Memory B cell (primary cell): Measurements from ENCODE around the gene WWTR1.
A peak's percentile ranks its signal among the peaks of the same experiment; 100 is the strongest.

Source experiments
- ATAC-seq: fragments of 150-1000 bp; cut with Tn5 transposase; 2 replicates; pipeline ENCODE4 v1.10.0; 2021; ENCODE audit warnings: low read depth, mild to moderate bottlenecking, moderate library complexity
- DNase-seq, 2 donors: peaks; one replicate each; pipeline ENCODE4 v3.0.0; 2022; ENCODE audit warnings: low spot score in 2 of 2
- H3K27ac Mint-ChIP-seq: one replicate; pipeline ENCODE4 v1.8.0; 2022; ENCODE audit warnings: mild to moderate bottlenecking, moderate library complexity, mixed read lengths
- H3K27me3 Mint-ChIP-seq: one replicate; pipeline ENCODE4 v1.8.0; 2022; ENCODE audit warnings: mixed read lengths
- H3K36me3 Mint-ChIP-seq: one replicate; pipeline ENCODE4 v1.8.0; 2022; ENCODE audit warnings: mild to moderate bottlenecking, mixed read lengths
- H3K4me1 Mint-ChIP-seq: one replicate; pipeline ENCODE4 v1.8.0; 2022; ENCODE audit warnings: mixed read lengths
- H3K4me3 Mint-ChIP-seq: one replicate; pipeline ENCODE4 v1.8.0; 2022; ENCODE audit warnings: mild to moderate bottlenecking, moderate library complexity, mixed read lengths
- H3K9me3 Mint-ChIP-seq: one replicate; pipeline ENCODE4 v1.8.0; 2022; ENCODE audit warnings: mixed read lengths

Gene WWTR1

DNA sequence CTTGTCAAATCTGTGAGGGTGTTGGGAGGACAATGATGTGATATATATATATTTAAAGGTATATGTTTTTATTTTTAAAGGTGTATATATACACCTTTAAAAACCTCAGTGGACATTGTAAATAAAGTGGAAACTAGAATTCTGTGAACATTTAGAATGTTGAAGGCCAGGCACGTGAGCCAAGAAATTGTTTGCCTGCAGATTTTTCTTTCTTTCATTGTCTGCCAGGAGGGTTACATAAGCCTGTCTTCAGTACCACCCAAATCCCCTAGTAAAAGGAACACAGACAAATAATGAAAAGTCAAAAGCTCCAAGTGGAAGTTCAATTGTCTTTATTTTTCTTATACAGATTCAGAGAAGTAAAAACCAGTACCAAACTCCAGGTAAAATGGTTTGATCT lies 140.9 kb downstream of the WWTR1 start:
- ATAC-seq (no peak), DNase-seq (no peak)
- Mint-ChIP-seq H3K27me3 (peaks cover 3% of the 10 kb centered on the region), H3K4me3 (no peak overlapping the region), H3K9me3 (no peaks in the 10 kb centered on the region), H3K36me3 (no peaks in the 10 kb centered on the region), H3K4me1 (peaks cover 5% of the 10 kb centered on the region), H3K27ac (no peak overlapping the region)

- H3K4me1 Mint-ChIP-seq: peaks cover 5% of the 10 kb centered on the region
- no peak for DNase-seq
Observed at GRCh38 chr3:149515249-149515648, 142.6 kb downstream of the WWTR1 start.

GRCh38 chr3:149514471-149514870 lies 143.4 kb downstream of the WWTR1 start:
- no peak overlapping the region for H3K27ac Mint-ChIP-seq
- no peak overlapping the region for H3K4me3 Mint-ChIP-seq
- H3K9me3 Mint-ChIP-seq: no peaks in the 10 kb centered on the region
- H3K4me1 Mint-ChIP-seq: peaks cover 5% of the 10 kb centered on the region
- peaks cover 7% of the 10 kb centered on the region for H3K27me3 Mint-ChIP-seq
- ATAC-seq (no peak), DNase-seq (no peak)
- H3K36me3 Mint-ChIP-seq: no peaks in the 10 kb centered on the region

More at GRCh38 chr3:149515249-149515648, 142.6 kb downstream of the WWTR1 start:
- Mint-ChIP-seq H3K27ac (no peak overlapping the region), H3K36me3 (no peaks in the 10 kb centered on the region), H3K9me3 (no peaks in the 10 kb centered on the region), H3K4me3 (no peak overlapping the region), H3K27me3 (peaks cover 7% of the 10 kb centered on the region)
- no peak for ATAC-seq

DNA sequence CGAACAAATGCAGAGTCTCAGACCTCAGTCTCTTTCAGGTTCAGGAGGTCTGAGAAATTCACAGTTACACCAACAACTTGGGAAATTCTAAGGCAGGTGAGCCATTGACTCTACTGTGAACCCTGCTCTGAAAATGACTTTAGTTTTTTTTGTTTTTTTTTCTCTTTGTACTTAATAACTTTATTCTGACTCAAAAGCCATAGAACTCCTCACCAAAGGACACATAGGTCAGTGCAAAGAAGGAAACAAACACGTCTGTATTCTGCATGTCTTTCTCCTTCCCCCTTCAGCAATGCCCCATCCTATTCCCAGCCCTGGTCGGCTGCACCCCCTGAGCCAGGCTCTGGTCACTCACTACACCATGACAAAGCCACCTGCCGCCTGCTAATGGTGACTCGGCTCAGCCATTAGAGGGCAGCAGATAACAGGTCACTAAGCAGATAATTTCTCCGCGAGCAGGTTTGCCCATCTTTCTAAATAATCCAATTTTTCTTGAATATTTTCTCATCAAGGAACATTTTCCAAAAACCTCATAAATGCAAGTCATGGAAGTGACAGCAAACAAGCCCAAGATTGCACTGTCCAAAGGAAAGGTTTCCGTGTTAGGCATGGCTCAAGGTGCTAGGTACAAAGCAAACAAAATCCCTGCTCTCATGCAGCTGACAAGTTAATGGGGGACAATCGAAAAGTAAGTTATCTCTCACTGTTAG lies 145.6 kb downstream of the WWTR1 start:
- no peaks in the 10 kb centered on the region for H3K9me3 Mint-ChIP-seq
- H3K4me1 Mint-ChIP-seq: peaks cover 15% of the 10 kb centered on the region
- H3K4me3 Mint-ChIP-seq: no peak overlapping the region
- peaks cover 7% of the 10 kb centered on the region for H3K27me3 Mint-ChIP-seq
- H3K27ac Mint-ChIP-seq: no peak overlapping the region
- H3K36me3 Mint-ChIP-seq: no peaks in the 10 kb centered on the region
- ATAC-seq: peak; percentile 61
- no peak for DNase-seq

GRCh38 chr3:149511040-149511626 lies 146.7 kb downstream of the WWTR1 start:
- ATAC-seq (no peak), DNase-seq (no peak)
- Mint-ChIP-seq H3K4me3 (no peak overlapping the region), H3K9me3 (no peaks in the 10 kb centered on the region), H3K27ac (no peak overlapping the region), H3K27me3 (peaks cover 11% of the 10 kb centered on the region), H3K4me1 (peaks cover 15% of the 10 kb centered on the region), H3K36me3 (no peaks in the 10 kb centered on the region)

GRCh38 chr3:149510480-149510879 lies 147.3 kb downstream of the WWTR1 start:
- peaks cover 11% of the 10 kb centered on the region for H3K27me3 Mint-ChIP-seq
- no peaks in the 10 kb centered on the region for H3K9me3 Mint-ChIP-seq
- no peak overlapping the region for H3K4me3 Mint-ChIP-seq
- DNase-seq: no peak
- no peak overlapping the region for H3K27ac Mint-ChIP-seq
- H3K4me1 Mint-ChIP-seq: peaks cover 15% of the 10 kb centered on the region
- no peaks in the 10 kb centered on the region for H3K36me3 Mint-ChIP-seq
- no peak for ATAC-seq

DNA sequence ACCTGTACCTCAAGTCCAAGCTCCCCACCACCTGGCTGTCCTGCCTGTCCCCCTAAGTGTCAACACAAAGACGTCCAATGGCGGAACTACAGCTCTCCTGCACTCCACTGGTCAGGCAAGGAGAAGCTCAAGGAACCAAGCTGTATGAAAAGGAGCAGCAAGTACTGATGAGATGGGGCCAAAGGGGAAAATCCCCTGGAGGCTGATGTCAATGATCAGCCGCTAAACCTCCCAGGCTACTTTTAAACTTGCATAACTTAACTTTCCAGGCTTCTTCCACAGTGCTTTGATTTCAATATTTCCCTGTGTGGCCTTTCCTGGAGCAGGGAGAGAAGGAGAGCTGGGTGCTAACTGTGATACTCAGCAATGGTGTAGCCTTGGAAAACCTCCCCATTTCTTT lies 148.3 kb downstream of the WWTR1 start:
- Mint-ChIP-seq H3K27me3 (peaks cover 11% of the 10 kb centered on the region), H3K4me1 (peaks cover 15% of the 10 kb centered on the region), H3K36me3 (no peaks in the 10 kb centered on the region), H3K4me3 (no peak overlapping the region), H3K9me3 (no peaks in the 10 kb centered on the region), H3K27ac (no peak overlapping the region)
- DNase-seq (no peak), ATAC-seq (no peak)

GRCh38 chr3:149507491-149508324 lies 150.1 kb downstream of the WWTR1 start:
- Mint-ChIP-seq H3K4me3 (no peak overlapping the region), H3K9me3 (no peaks in the 10 kb centered on the region), H3K27ac (no peak overlapping the region), H3K27me3 (peaks cover 13% of the 10 kb centered on the region), H3K36me3 (no peaks in the 10 kb centered on the region), H3K4me1 (peaks cover 13% of the 10 kb centered on the region)
- DNase-seq (no peak), ATAC-seq (peak; percentile 39)

DNA sequence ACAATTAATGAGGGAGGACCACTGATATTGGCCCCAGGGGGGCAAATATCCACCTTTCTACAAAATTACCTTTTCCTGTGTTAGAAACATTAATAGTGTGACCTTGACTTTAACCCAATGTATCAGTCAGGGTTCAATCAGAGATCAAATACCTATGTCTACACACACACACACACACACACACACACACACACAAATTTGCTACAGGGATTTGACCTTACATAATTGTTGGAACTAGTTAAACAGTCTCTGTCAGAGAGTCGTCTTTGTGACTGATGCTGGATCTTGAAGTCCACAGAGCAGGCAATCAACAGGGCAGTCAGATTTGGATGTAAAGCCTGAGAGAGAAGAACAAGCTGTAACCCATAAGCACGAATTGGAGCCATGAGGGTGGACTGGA lies 150.9 kb downstream of the WWTR1 start:
- H3K4me1 Mint-ChIP-seq: peaks cover 9% of the 10 kb centered on the region
- ATAC-seq (no peak), DNase-seq (no peak)

GRCh38 chr3:149506540-149506939 lies 151.3 kb downstream of the WWTR1 start:
- ATAC-seq (no peak), DNase-seq (no peak)
- H3K4me1 Mint-ChIP-seq: peaks cover 9% of the 10 kb centered on the region
- H3K4me3 Mint-ChIP-seq: no peak overlapping the region
- no peak overlapping the region for H3K27ac Mint-ChIP-seq
- no peaks in the 10 kb centered on the region for H3K36me3 Mint-ChIP-seq
- H3K27me3 Mint-ChIP-seq: peaks cover 14% of the 10 kb centered on the region
- H3K9me3 Mint-ChIP-seq: no peaks in the 10 kb centered on the region

More for the DNA sequence above, 150.9 kb downstream of the WWTR1 start:
- Mint-ChIP-seq H3K27me3 (peaks cover 14% of the 10 kb centered on the region), H3K36me3 (no peaks in the 10 kb centered on the region), H3K27ac (no peak overlapping the region), H3K9me3 (no peaks in the 10 kb centered on the region), H3K4me3 (no peak overlapping the region)

GRCh38 chr3:149502438-149502837 lies 155.4 kb downstream of the WWTR1 start:
- Mint-ChIP-seq H3K27ac (no peak overlapping the region), H3K27me3 (peaks cover 11% of the 10 kb centered on the region), H3K4me1 (peaks cover 2% of the 10 kb centered on the region), H3K36me3 (no peaks in the 10 kb centered on the region), H3K4me3 (no peak overlapping the region), H3K9me3 (no peaks in the 10 kb centered on the region)
- ATAC-seq: no peak
- DNase-seq: no peak

DNA sequence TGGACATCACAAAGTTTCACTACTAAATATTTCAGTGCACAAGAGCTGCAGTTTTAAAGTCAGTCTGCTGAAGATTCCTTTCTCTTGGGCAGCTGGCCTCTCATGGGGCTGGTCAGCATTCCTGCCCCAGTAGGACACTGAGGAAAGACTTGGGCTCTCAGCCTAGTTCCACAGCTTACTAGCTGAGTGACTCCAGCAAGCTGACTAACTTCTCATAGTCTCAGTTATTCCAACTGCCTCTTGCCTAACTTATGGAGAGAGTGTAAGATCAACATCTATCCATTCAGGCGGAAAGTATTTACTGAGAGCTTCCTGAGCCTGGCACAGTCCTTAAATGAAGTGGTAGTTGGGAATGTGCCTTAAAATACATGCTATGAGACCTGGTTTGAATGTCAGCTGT lies 156.3 kb downstream of the WWTR1 start:
- no peaks in the 10 kb centered on the region for H3K4me1 Mint-ChIP-seq
- DNase-seq: no peak
- peaks cover 8% of the 10 kb centered on the region for H3K27me3 Mint-ChIP-seq
- no peaks in the 10 kb centered on the region for H3K9me3 Mint-ChIP-seq
- no peak overlapping the region for H3K27ac Mint-ChIP-seq
- ATAC-seq: no peak
- H3K36me3 Mint-ChIP-seq: no peaks in the 10 kb centered on the region
- H3K4me3 Mint-ChIP-seq: no peak overlapping the region

DNA sequence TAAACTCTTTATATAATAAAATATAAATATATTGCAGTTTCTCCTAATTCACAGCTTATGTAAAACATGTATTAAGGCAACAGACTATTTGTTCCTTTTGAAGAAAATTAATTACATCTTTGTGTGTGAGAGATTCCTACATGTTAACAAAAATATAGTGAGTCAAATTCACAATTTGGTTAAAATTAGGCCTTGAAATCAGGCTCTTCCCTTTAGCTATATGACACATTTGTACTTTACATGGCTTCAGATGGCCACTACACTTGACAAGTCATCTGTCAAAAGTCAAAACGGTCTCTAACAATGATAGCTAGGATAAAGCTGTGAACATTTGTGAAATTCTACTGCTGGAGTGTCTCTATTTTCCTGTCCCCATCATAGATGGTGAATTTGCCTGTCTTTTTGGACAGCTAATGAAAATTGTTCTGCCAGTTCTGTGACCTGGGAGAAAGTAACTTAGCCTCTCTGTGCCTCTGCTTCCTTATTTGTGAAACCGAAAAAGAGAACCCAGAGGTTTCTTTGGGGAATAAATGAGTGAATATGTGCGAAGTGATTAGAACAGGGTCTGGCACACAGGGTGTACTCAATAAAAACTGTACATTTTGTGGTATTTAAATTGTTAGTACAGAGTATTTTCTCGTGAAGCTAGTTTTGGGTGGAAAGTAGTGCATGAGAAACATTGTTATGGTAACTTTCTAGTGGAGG lies 159.7 kb downstream of the WWTR1 start:
- no peak for DNase-seq
- H3K4me1 Mint-ChIP-seq: peaks cover 4% of the 10 kb centered on the region
- H3K4me3 Mint-ChIP-seq: no peak overlapping the region
- no peaks in the 10 kb centered on the region for H3K36me3 Mint-ChIP-seq
- no peaks in the 10 kb centered on the region for H3K9me3 Mint-ChIP-seq
- no peak for ATAC-seq
- H3K27ac Mint-ChIP-seq: no peak overlapping the region
- H3K27me3 Mint-ChIP-seq: peaks cover 8% of the 10 kb centered on the region

- H3K36me3 Mint-ChIP-seq: no peaks in the 10 kb centered on the region
- H3K9me3 Mint-ChIP-seq: no peaks in the 10 kb centered on the region
- H3K27me3 Mint-ChIP-seq: peaks cover 8% of the 10 kb centered on the region
- ATAC-seq (no peak), DNase-seq (no peak)
- H3K4me3 Mint-ChIP-seq: no peak overlapping the region
- H3K27ac Mint-ChIP-seq: no peak overlapping the region
- H3K4me1 Mint-ChIP-seq: peaks cover 4% of the 10 kb centered on the region
Observed at GRCh38 chr3:149496891-149497290, 160.9 kb downstream of the WWTR1 start.
